Measurements from ENCODE around the gene ZHX3. TPM values are rescaled to one million over a fixed set of nuclear protein-coding genes. Genes with fewer than 3 reads are reported as not detected.

ZHX3 gene
- total and polyA plus RNA-seq, 2 of the 13 experiments (the other 11 are each of a cell fraction or from before 2014, with no cell fraction given): 8.4 to 11.7 TPM

GRCh38 chr20:41329435-41330342 is 12.2 kb upstream of the ZHX3 start (continued):
- no peak for TF ChIP-seq ZNF142 (CRISPR knock-in tag; IDR thresholded peaks at IDR 0.05)
- TF ChIP-seq CBX5 (CRISPR knock-in tag; IDR thresholded peaks at IDR 0.05; ENCODE audit: borderline replicate concordance): peak; percentile 63; the same call in 1 of the 2 replicates
- TF ChIP-seq, protein P1, sequence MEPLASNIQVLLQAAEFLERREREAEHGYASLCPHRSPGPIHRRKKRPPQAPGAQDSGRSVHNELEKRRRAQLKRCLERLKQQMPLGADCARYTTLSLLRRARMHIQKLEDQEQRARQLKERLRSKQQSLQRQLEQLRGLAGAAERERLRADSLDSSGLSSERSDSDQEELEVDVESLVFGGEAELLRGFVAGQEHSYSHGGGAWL (CRISPR knock-in tag; IDR thresholded peaks at IDR 0.05): peak; percentile 92; the same call in 1 of the 2 replicates
- TF ChIP-seq, protein P2, sequence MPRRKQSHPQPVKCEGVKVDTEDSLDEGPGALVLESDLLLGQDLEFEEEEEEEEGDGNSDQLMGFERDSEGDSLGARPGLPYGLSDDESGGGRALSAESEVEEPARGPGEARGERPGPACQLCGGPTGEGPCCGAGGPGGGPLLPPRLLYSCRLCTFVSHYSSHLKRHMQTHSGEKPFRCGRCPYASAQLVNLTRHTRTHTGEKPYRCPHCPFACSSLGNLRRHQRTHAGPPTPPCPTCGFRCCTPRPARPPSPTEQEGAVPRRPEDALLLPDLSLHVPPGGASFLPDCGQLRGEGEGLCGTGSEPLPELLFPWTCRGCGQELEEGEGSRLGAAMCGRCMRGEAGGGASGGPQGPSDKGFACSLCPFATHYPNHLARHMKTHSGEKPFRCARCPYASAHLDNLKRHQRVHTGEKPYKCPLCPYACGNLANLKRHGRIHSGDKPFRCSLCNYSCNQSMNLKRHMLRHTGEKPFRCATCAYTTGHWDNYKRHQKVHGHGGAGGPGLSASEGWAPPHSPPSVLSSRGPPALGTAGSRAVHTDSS (CRISPR knock-in tag; conservative IDR thresholded peaks at IDR 0.05): 0 out of 2 replicates have a peak, but pooled peaks have one; percentile 60
- peak; percentile 49; the same call in 1 of the 2 replicates for TF ChIP-seq UBTF (CRISPR knock-in tag; IDR thresholded peaks at IDR 0.05)
- no peak for TF ChIP-seq ZBTB14 (CRISPR knock-in tag; IDR thresholded peaks at IDR 0.05)
- no peak; the same call in 1 of the 2 replicates for TF ChIP-seq ZNF3 (CRISPR knock-in tag; IDR thresholded peaks at IDR 0.05)
- TF ChIP-seq, protein P3, sequence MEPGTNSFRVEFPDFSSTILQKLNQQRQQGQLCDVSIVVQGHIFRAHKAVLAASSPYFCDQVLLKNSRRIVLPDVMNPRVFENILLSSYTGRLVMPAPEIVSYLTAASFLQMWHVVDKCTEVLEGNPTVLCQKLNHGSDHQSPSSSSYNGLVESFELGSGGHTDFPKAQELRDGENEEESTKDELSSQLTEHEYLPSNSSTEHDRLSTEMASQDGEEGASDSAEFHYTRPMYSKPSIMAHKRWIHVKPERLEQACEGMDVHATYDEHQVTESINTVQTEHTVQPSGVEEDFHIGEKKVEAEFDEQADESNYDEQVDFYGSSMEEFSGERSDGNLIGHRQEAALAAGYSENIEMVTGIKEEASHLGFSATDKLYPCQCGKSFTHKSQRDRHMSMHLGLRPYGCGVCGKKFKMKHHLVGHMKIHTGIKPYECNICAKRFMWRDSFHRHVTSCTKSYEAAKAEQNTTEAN (CRISPR knock-in tag; conservative IDR thresholded peaks at IDR 0.05): peak; percentile 83; the same call in 1 of the 2 replicates
- no peak for TF ChIP-seq ZFP36L1 (CRISPR knock-in tag; IDR thresholded peaks at IDR 0.05)
- peak; percentile 43; the same call in 1 of the 2 replicates for TF ChIP-seq GLI4 (CRISPR knock-in tag; IDR thresholded peaks at IDR 0.05; ENCODE audit: borderline replicate concordance)
- TF ChIP-seq GTF3A (CRISPR knock-in tag; conservative IDR thresholded peaks at IDR 0.05): peak; percentile 19; the same call in 1 of the 2 replicates
- 0 out of 2 replicates have a peak, but pooled peaks have one; percentile 40 for TF ChIP-seq ZNF550 (CRISPR knock-in tag; IDR thresholded peaks at IDR 0.05; ENCODE audit: borderline replicate concordance)
